ENCODE data around the gene OR5A1.

- TF ChIP-seq CTCF (conservative IDR thresholded peaks at IDR 0.05): no peak
- no peak for TF ChIP-seq EZH2 (IDR thresholded peaks at IDR 0.05; ENCODE audit: low read depth)
Measured at GRCh38 chr11:59427068-59427382, 9.2 kb upstream of the OR5A1 start.
